Breast epithelium (tissue), 3 donors: ENCODE measurements around the gene MTMR1.

ENCODE experiments used
- CTCF ChIP-seq, 3 donors: fragments of 450-650 bp; IDR thresholded peaks; one replicate each; pipeline ENCODE4 v1.5.1; 2016 to 2017; ENCODE audit warnings: antibody characterized with exemption in 3 of 3, mild to moderate bottlenecking in 3 of 3, moderate library complexity in 3 of 3
- POLR2A ChIP-seq: fragments of 450-650 bp; IDR thresholded peaks from one replicate; pipeline ENCODE4 v1.6.1; 2016; ENCODE audit warnings: antibody characterized with exemption, mild to moderate bottlenecking, moderate library complexity

DNA sequence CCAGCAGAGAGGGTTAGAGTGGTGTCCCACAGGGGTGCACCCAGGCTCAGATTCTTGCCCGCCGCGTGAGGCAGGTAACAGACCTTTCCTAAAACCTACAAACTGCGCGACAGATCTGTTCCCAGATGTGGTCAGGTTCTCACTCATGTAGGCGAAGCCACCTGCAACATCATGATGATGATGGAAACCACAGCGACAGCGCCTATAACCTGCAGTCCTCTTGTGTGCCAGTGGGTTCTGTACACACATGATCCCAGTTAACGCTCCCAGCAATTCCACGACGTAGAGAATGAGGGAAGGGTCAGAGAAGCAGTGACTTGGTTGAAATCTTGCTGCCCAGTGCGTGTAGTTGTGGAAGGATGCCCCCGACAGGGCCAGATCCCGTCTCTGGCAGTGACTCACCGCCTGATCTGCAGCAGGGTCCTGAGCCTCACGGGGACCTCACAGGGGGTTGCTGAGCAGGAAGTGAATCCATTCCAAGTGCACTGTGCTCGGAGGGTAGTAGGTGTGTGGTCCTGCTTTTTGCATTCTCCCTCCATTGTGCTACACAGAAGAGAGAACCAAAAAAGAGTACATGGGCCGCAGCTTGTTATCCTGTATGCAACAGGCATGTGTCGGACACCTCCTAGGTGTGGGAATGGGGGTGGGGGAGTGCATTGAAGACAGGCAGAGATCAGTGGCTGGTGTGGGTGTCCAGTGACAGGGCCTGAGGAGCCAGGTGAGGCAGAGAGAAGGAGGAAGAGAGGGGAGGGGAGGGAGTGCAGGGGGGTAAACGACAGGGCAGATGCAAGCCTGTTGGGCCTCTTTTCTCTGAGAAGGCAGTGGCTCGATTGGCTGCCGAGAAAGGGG is 66.6 kb downstream of the MTMR1 start:
- TF ChIP-seq CTCF (IDR thresholded peaks at IDR 0.05) = no peak
- no peak for TF ChIP-seq POLR2A
